GM23338 (cell line): Measurements from ENCODE around the gene RSRC1. TPM values are rescaled to one million over a fixed set of nuclear protein-coding genes. Genes with fewer than 3 reads are reported as not detected.
A peak's percentile ranks its signal among the peaks of the same experiment; 100 is the strongest.

Experiments used
- ATAC-seq: fragments of 200-7000 bp; cut with Tn5 transposase; 3 replicates; pipeline ENCODE4 v1.9.1; 2020
- DNase-seq: peaks from one replicate; pipeline ENCODE4 v3.0.0-alpha.2; 2015; ENCODE audit warnings: low spot score
- H2AFZ ChIP-seq: fragments of 200-600 bp; sonication (generic); 2 replicates; pipeline ENCODE4 v1.8.0; 2016; ENCODE audit warnings: antibody characterized with exemption, mild to moderate bottlenecking, moderate library complexity
- H3F3A ChIP-seq: fragments of 200-600 bp; sonication (generic); replicated peaks from 2 replicates; pipeline ENCODE4 v1.8.0; 2017; ENCODE audit warnings: antibody characterized with exemption, mixed run types, low read depth
- H3K27ac ChIP-seq: fragments of 200-600 bp; sonication (generic); 2 replicates; pipeline ENCODE4 v1.6.1; 2016; ENCODE audit warnings: low read depth
- H3K27me3 ChIP-seq: fragments of 200-600 bp; sonication (generic); 2 replicates; pipeline ENCODE4 v1.8.0; 2016; ENCODE audit warnings: mild to moderate bottlenecking, mixed run types, moderate library complexity; ENCODE audit not compliant: insufficient read depth
- H3K36me3 ChIP-seq: fragments of 200-600 bp; sonication (generic); 2 replicates; pipeline ENCODE4 v1.8.0; 2016; ENCODE audit warnings: mild to moderate bottlenecking; ENCODE audit not compliant: insufficient read depth
- H3K4me1 ChIP-seq: fragments of 200-600 bp; sonication (generic); 2 replicates; pipeline ENCODE4 v1.8.0; 2016; ENCODE audit warnings: mild to moderate bottlenecking, moderate library complexity; ENCODE audit not compliant: insufficient read depth
- H3K4me2 ChIP-seq: fragments of 200-600 bp; sonication (generic); 2 replicates; pipeline ENCODE4 v1.7.1; 2017; ENCODE audit warnings: mixed run types
- H3K4me3 ChIP-seq: fragments of 200-600 bp; sonication (generic); 2 replicates; pipeline ENCODE4 v1.6.1; 2016; ENCODE audit warnings: mixed run types
- H3K79me2 ChIP-seq: fragments of 200-600 bp; sonication (generic); replicated peaks from 2 replicates; pipeline ENCODE4 v1.8.0; 2017; ENCODE audit warnings: mild to moderate bottlenecking; ENCODE audit not compliant: insufficient read depth
- H3K9me2 ChIP-seq: fragments of 200-600 bp; sonication (generic); 2 replicates; pipeline ENCODE4 v1.8.0; 2017; ENCODE audit not compliant: insufficient read depth
- H4K20me1 ChIP-seq: fragments of 200-600 bp; sonication (generic); replicated peaks from 2 replicates; pipeline ENCODE4 v1.8.0; 2017; ENCODE audit warnings: mild to moderate bottlenecking; ENCODE audit not compliant: insufficient read depth
- H3K27ac Mint-ChIP-seq: 2 replicates; pipeline ENCODE4 v1.8.0; 2020; ENCODE audit warnings: inconsistent platforms, mild to moderate bottlenecking, moderate library complexity, mixed read lengths
- H3K27me3 Mint-ChIP-seq: 3 replicates; pipeline ENCODE4 v1.8.0; 2022; ENCODE audit warnings: low read depth, mild to moderate bottlenecking, moderate library complexity, mixed read lengths, inconsistent platforms; ENCODE audit not compliant: insufficient read depth, poor library complexity
- H3K36me3 Mint-ChIP-seq: 3 replicates; pipeline ENCODE4 v1.8.0; 2021; ENCODE audit warnings: low read depth, mild to moderate bottlenecking, inconsistent platforms, moderate library complexity, mixed read lengths
- H3K4me1 Mint-ChIP-seq: 3 replicates; pipeline ENCODE4 v1.8.0; 2020; ENCODE audit warnings: mild to moderate bottlenecking, inconsistent platforms, mixed read lengths
- H3K4me3 Mint-ChIP-seq: 3 replicates; pipeline ENCODE4 v1.8.0; 2021; ENCODE audit warnings: moderate library complexity, mild to moderate bottlenecking, inconsistent platforms, mixed read lengths
- H3K9me3 Mint-ChIP-seq: 3 replicates; pipeline ENCODE4 v1.8.0; 2020; ENCODE audit warnings: moderate library complexity, mild to moderate bottlenecking, inconsistent platforms, mixed read lengths
- CREB1 ChIP-seq: fragments of 250-450 bp; sonication (Bioruptor Pico); IDR thresholded peaks from 2 replicates; pipeline ENCODE4 v1.5.0; 2020; ENCODE audit warnings: low read depth, mild to moderate bottlenecking, moderate library complexity
- EZH2 ChIP-seq: fragments of 200-600 bp; sonication (generic); IDR thresholded peaks from one replicate; pipeline ENCODE4 v1.8.0; 2017; ENCODE audit warnings: antibody characterized with exemption, mild to moderate bottlenecking, low read depth; ENCODE audit not compliant: unreplicated experiment
- EZH2phosphoT487 ChIP-seq: fragments of 200-600 bp; sonication (generic); IDR thresholded peaks from one replicate; pipeline ENCODE4 v1.8.1; 2018; ENCODE audit warnings: antibody characterized with exemption; ENCODE audit not compliant: unreplicated experiment
- JUNB ChIP-seq: IDR thresholded peaks from one replicate; pipeline ENCODE4 v1.6.1; 2016; ENCODE audit warnings: antibody characterized with exemption; ENCODE audit not compliant: unreplicated experiment
- NANOG ChIP-seq: IDR thresholded peaks from 2 replicates; pipeline ENCODE4 v1.6.1; 2016; ENCODE audit warnings: antibody characterized with exemption, borderline replicate concordance
- STAT1 ChIP-seq: IDR thresholded peaks from one replicate; pipeline ENCODE4 v1.6.1; 2016; ENCODE audit warnings: antibody characterized with exemption; ENCODE audit not compliant: unreplicated experiment
- ZNF114 ChIP-seq: fragments of 250-450 bp; sonication (Bioruptor Pico); IDR thresholded peaks from 2 replicates; pipeline ENCODE4 v1.5.0; 2020; ENCODE audit warnings: mild to moderate bottlenecking, moderate library complexity
- polyA plus RNA-seq: library from polyadenylated mRNA; unstranded; fragments of >200 nt; fragmentation: Nextera tagmentation; extraction: Ambion mirVana; gene quantifications from 2 replicates; pipeline ENCODE4 v1.2.1, GENCODE V29; 2016
- total RNA-seq: library from RNA; depleted of rRNA; stranded (reverse); fragments of >200 nt; shearing (Covaris generic); gene quantifications from 2 replicates; pipeline ENCODE4 v1.2.3, GENCODE V29; 2014
- TF ChIP-seq, protein P1 (sequence below): fragments of 250-450 bp; sonication (Bioruptor Pico); IDR thresholded peaks from 2 replicates; pipeline ENCODE4 v1.5.0; 2020; ENCODE audit warnings: mild to moderate bottlenecking, moderate library complexity
- TF ChIP-seq, protein P2 (sequence below): IDR thresholded peaks from one replicate; pipeline ENCODE4 v1.6.1; 2018; ENCODE audit warnings: antibody characterized with exemption; ENCODE audit not compliant: unreplicated experiment
- TF ChIP-seq, protein P3 (sequence below), 2 experiments: fragments of 200-600 bp in 1 of 2; sonication (generic) in 1 of 2; conservative IDR thresholded peaks; 2 replicates each; pipeline versions ENCODE4 v1.5.1 to v1.6.1; 2016 to 2017; ENCODE audit warnings: antibody characterized with exemption in 2 of 2, low read depth in 2 of 2, mild to moderate bottlenecking in 2 of 2, moderate library complexity in 1 of 2

RSRC1 gene
- total and polyA plus RNA-seq, 2 experiments from 2014 or later = 32.5 to 76.8 TPM

DNA sequence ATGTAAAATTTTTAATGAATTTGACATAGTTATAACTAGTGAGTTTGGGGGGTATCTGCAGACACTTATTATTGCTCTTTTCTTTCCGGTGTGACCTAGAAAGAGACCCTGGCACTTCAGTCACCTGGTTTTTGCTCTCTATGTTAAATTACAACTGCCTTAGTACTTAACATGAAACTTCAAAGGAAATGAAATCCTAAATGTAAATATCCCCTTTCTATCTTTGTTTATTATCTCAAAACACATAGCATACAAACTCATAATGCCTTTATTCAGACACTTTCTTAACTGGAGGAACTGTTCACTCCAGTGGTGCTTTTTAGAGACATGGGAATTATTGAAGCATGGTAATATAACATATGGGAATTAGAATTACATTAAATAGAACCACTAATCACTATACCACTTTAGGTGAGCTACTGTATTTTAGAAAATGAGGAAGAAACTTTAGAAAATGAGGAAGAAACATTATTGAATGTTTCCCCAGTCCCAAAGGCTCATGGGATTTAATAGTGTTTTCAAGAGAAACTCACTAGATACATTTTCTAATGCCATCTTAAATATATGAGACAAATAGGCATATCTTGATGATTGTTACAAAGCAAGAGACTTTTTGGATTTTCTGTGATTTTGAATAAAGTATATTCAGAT lies 341.6 kb downstream of the RSRC1 start:
- ATAC-seq = no peak
- Mint-ChIP-seq H3K36me3 (no peaks in the 10 kb centered on the region), H3K9me3 (no peaks in the 10 kb centered on the region), H3K4me3 (no peak overlapping the region), H3K4me1 (0 out of 3 replicates have a peak, but pooled peaks cover 2% of the 10 kb centered on the region), H3K27ac (peak overlapping the region; percentile 4; the same call in 1 of the 2 replicates), H3K27me3 (no peaks in the 10 kb centered on the region)
- H3K27ac ChIP-seq = no peak overlapping the region
- no peak overlapping the region for H3K4me2 ChIP-seq
- H3K36me3 ChIP-seq = no peaks in the 10 kb centered on the region
- no peaks in the 10 kb centered on the region for H3K79me2 ChIP-seq
- H3K27me3 ChIP-seq = no peaks in the 10 kb centered on the region
- H3K9me2 ChIP-seq = no peaks in the 10 kb centered on the region
- peaks cover 4% of the 10 kb centered on the region; the same call in 1 of the 2 replicates for H4K20me1 ChIP-seq
- no peak for DNase-seq
- H3F3A ChIP-seq = no peaks in the 10 kb centered on the region
- no peak for TF ChIP-seq EZH2phosphoT487
- TF ChIP-seq, protein P1, sequence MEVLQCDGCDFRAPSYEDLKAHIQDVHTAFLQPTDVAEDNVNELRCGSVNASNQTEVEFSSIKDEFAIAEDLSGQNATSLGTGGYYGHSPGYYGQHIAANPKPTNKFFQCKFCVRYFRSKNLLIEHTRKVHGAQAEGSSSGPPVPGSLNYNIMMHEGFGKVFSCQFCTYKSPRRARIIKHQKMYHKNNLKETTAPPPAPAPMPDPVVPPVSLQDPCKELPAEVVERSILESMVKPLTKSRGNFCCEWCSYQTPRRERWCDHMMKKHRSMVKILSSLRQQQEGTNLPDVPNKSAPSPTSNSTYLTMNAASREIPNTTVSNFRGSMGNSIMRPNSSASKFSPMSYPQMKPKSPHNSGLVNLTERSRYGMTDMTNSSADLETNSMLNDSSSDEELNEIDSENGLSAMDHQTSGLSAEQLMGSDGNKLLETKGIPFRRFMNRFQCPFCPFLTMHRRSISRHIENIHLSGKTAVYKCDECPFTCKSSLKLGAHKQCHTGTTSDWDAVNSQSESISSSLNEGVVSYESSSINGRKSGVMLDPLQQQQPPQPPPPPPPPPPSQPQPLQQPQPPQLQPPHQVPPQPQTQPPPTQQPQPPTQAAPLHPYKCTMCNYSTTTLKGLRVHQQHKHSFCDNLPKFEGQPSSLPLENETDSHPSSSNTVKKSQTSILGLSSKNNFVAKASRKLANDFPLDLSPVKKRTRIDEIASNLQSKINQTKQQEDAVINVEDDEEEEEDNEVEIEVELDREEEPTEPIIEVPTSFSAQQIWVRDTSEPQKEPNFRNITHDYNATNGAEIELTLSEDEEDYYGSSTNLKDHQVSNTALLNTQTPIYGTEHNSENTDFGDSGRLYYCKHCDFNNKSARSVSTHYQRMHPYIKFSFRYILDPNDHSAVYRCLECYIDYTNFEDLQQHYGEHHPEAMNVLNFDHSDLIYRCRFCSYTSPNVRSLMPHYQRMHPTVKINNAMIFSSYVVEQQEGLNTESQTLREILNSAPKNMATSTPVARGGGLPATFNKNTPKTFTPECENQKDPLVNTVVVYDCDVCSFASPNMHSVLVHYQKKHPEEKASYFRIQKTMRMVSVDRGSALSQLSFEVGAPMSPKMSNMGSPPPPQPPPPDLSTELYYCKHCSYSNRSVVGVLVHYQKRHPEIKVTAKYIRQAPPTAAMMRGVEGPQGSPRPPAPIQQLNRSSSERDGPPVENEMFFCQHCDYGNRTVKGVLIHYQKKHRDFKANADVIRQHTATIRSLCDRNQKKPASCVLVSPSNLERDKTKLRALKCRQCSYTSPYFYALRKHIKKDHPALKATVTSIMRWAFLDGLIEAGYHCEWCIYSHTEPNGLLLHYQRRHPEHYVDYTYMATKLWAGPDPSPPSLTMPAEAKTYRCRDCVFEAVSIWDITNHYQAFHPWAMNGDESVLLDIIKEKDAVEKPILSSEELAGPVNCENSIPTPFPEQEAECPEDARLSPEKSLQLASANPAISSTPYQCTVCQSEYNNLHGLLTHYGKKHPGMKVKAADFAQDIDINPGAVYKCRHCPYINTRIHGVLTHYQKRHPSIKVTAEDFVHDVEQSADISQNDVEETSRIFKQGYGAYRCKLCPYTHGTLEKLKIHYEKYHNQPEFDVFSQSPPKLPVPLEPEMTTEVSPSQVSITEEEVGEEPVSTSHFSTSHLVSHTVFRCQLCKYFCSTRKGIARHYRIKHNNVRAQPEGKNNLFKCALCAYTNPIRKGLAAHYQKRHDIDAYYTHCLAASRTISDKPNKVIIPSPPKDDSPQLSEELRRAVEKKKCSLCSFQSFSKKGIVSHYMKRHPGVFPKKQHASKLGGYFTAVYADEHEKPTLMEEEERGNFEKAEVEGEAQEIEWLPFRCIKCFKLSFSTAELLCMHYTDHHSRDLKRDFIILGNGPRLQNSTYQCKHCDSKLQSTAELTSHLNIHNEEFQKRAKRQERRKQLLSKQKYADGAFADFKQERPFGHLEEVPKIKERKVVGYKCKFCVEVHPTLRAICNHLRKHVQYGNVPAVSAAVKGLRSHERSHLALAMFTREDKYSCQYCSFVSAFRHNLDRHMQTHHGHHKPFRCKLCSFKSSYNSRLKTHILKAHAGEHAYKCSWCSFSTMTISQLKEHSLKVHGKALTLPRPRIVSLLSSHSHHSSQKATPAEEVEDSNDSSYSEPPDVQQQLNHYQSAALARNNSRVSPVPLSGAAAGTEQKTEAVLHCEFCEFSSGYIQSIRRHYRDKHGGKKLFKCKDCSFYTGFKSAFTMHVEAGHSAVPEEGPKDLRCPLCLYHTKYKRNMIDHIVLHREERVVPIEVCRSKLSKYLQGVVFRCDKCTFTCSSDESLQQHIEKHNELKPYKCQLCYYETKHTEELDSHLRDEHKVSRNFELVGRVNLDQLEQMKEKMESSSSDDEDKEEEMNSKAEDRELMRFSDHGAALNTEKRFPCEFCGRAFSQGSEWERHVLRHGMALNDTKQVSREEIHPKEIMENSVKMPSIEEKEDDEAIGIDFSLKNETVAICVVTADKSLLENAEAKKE (CRISPR knock-in tag) = no peak
- TF ChIP-seq CREB1 = no peak
- no peak for TF ChIP-seq JUNB
- TF ChIP-seq NANOG = no peak
- TF ChIP-seq, protein P2, sequence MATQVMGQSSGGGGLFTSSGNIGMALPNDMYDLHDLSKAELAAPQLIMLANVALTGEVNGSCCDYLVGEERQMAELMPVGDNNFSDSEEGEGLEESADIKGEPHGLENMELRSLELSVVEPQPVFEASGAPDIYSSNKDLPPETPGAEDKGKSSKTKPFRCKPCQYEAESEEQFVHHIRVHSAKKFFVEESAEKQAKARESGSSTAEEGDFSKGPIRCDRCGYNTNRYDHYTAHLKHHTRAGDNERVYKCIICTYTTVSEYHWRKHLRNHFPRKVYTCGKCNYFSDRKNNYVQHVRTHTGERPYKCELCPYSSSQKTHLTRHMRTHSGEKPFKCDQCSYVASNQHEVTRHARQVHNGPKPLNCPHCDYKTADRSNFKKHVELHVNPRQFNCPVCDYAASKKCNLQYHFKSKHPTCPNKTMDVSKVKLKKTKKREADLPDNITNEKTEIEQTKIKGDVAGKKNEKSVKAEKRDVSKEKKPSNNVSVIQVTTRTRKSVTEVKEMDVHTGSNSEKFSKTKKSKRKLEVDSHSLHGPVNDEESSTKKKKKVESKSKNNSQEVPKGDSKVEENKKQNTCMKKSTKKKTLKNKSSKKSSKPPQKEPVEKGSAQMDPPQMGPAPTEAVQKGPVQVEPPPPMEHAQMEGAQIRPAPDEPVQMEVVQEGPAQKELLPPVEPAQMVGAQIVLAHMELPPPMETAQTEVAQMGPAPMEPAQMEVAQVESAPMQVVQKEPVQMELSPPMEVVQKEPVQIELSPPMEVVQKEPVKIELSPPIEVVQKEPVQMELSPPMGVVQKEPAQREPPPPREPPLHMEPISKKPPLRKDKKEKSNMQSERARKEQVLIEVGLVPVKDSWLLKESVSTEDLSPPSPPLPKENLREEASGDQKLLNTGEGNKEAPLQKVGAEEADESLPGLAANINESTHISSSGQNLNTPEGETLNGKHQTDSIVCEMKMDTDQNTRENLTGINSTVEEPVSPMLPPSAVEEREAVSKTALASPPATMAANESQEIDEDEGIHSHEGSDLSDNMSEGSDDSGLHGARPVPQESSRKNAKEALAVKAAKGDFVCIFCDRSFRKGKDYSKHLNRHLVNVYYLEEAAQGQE = no peak
- TF ChIP-seq, protein P3, sequence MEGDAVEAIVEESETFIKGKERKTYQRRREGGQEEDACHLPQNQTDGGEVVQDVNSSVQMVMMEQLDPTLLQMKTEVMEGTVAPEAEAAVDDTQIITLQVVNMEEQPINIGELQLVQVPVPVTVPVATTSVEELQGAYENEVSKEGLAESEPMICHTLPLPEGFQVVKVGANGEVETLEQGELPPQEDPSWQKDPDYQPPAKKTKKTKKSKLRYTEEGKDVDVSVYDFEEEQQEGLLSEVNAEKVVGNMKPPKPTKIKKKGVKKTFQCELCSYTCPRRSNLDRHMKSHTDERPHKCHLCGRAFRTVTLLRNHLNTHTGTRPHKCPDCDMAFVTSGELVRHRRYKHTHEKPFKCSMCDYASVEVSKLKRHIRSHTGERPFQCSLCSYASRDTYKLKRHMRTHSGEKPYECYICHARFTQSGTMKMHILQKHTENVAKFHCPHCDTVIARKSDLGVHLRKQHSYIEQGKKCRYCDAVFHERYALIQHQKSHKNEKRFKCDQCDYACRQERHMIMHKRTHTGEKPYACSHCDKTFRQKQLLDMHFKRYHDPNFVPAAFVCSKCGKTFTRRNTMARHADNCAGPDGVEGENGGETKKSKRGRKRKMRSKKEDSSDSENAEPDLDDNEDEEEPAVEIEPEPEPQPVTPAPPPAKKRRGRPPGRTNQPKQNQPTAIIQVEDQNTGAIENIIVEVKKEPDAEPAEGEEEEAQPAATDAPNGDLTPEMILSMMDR (conservative IDR thresholded peaks at IDR 0.05; ENCODE audit: low read depth in 2 of 2) = no peak
- TF ChIP-seq STAT1 = no peak
- no peak for TF ChIP-seq ZNF114
- TF ChIP-seq EZH2 = no peak
- H2AFZ ChIP-seq = no peak overlapping the region
- no peak overlapping the region for H3K4me3 ChIP-seq
- no peaks in the 10 kb centered on the region for H3K4me1 ChIP-seq
